HL-60 (cell line): ENCODE results near the gene FSCN2.

ENCODE experiments used
- DNase-seq, 2 experiments: peaks; one replicate each; pipeline ENCODE4 v3.0.0-alpha.2; 2010 to 2020; ENCODE audit warnings: low read depth in 1 of 2, low spot score in 1 of 2
- H3K27ac ChIP-seq: fragments of 250-450 bp; sonication (Bioruptor Pico); replicated peaks from 2 replicates; pipeline ENCODE4 v1.5.1; 2020; ENCODE audit warnings: mild to moderate bottlenecking, moderate library complexity
- H3K27me3 ChIP-seq: fragments of 250-450 bp; sonication (Bioruptor Pico); 2 replicates; pipeline ENCODE4 v1.5.1; 2021; ENCODE audit warnings: mild to moderate bottlenecking, moderate library complexity; ENCODE audit not compliant: insufficient read depth, poor library complexity, severe bottlenecking
- H3K4me3 ChIP-seq: replicated peaks from 2 replicates; pipeline ENCODE4 v1.5.1; 2011; ENCODE audit warnings: mild to moderate bottlenecking, control low read depth, low read length; ENCODE audit not compliant: insufficient read depth
- CTCF ChIP-seq: IDR thresholded peaks from one replicate; pipeline ENCODE4 v1.5.1; 2011; ENCODE audit warnings: low read length, control low read depth, inconsistent platforms; ENCODE audit not compliant: insufficient read depth
- GABPA ChIP-seq: IDR thresholded peaks from 2 replicates; pipeline ENCODE4 v1.6.1; 2012; ENCODE audit warnings: low read depth
- POLR2AphosphoS5 ChIP-seq: IDR thresholded peaks from 2 replicates; pipeline ENCODE4 v1.6.1; 2012; ENCODE audit warnings: low read depth
- REST ChIP-seq: IDR thresholded peaks from 2 replicates; pipeline ENCODE4 v1.6.1; 2012; ENCODE audit warnings: low read depth; ENCODE audit not compliant: insufficient replicate concordance
- SPI1 ChIP-seq: IDR thresholded peaks from 2 replicates; pipeline ENCODE4 v1.6.1; 2012; ENCODE audit warnings: low read depth, mild to moderate bottlenecking, borderline replicate concordance

Gene FSCN2

GRCh38 chr17:81493198-81494038, 34.8 kb upstream of the FSCN2 start:
- no peaks in the 10 kb centered on the region for H3K27me3 ChIP-seq
- H3K4me3 ChIP-seq: no peak overlapping the region
- no peak for TF ChIP-seq CTCF
- no peak for DNase-seq
- H3K27ac ChIP-seq: no peak overlapping the region

GRCh38 chr17:81494626-81495377, 33.4 kb upstream of the FSCN2 start:
- Histone ChIP-seq H3K4me3 (no peak overlapping the region), H3K27ac (no peak overlapping the region), H3K27me3 (no peaks in the 10 kb centered on the region)
- TF ChIP-seq SPI1 (no peak), REST (no peak), CTCF (no peak), GABPA (no peak), POLR2AphosphoS5 (no peak)
- DNase-seq: no peak

- Histone ChIP-seq H3K27me3 (no peaks in the 10 kb centered on the region), H3K27ac (no peak overlapping the region), H3K4me3 (no peak overlapping the region)
- no peak for TF ChIP-seq REST
- TF ChIP-seq CTCF: no peak
- TF ChIP-seq GABPA: no peak
- no peak for TF ChIP-seq SPI1
- no peak for TF ChIP-seq POLR2AphosphoS5
- DNase-seq: no peak
These were observed 29.1 kb upstream of the FSCN2 start for GRCh38 chr17:81498953-81499600.
